ENCODE measurements around the gene S100A11. TPM values are rescaled to one million over a fixed set of nuclear protein-coding genes. Genes with fewer than 3 reads are reported as not detected.

The S100A11 gene
- total RNA-seq, 1 experiment from 2014 or later, result 347 TPM

Other genes with a start within 250 kb of the S100A11 start
- gene TDRKH, start 246.5 kb downstream of the S100A11 start, total RNA-seq (2014; rRNA removed; shearing (Covaris generic); ENCODE audit: low replicate concordance), result 14.1 and 23.5 TPM in 2 replicates
- gene LINGO4, start 231.6 kb downstream of the S100A11 start, total RNA-seq (2014; rRNA removed; shearing (Covaris generic); ENCODE audit: low replicate concordance), result not detected in 2 replicates
- 0.63 TPM in 1 of 2 replicates, not detected in the other for gene RORC, start 205.2 kb downstream of the S100A11 start, total RNA-seq (2014; rRNA removed; shearing (Covaris generic); ENCODE audit: low replicate concordance)
- not detected in 2 replicates for gene C2CD4D, start 197.2 kb downstream of the S100A11 start, total RNA-seq (2014; rRNA removed; shearing (Covaris generic); ENCODE audit: low replicate concordance)
- not detected in 2 replicates for gene THEM5, start 183.3 kb downstream of the S100A11 start, total RNA-seq (2014; rRNA removed; shearing (Covaris generic); ENCODE audit: low replicate concordance)
- gene THEM4, start 127.5 kb downstream of the S100A11 start, total RNA-seq (2014; rRNA removed; shearing (Covaris generic); ENCODE audit: low replicate concordance), result 22.9 and 30.2 TPM in 2 replicates
- gene S100A10, start 43.1 kb downstream of the S100A11 start, total RNA-seq (2014; rRNA removed; shearing (Covaris generic); ENCODE audit: low replicate concordance), result 213 and 271 TPM in 2 replicates
- not detected in 2 replicates for gene TCHHL1, start 52.1 kb upstream of the S100A11 start, total RNA-seq (2014; rRNA removed; shearing (Covaris generic); ENCODE audit: low replicate concordance)
- gene TCHH, start 78.4 kb upstream of the S100A11 start, total RNA-seq (2014; rRNA removed; shearing (Covaris generic); ENCODE audit: low replicate concordance), result 0.10 TPM in 1 of 2 replicates, not detected in the other
- not detected in 2 replicates for gene RPTN, start 122.2 kb upstream of the S100A11 start, total RNA-seq (2014; rRNA removed; shearing (Covaris generic); ENCODE audit: low replicate concordance)
- not detected in 2 replicates for gene HRNR, start 187.2 kb upstream of the S100A11 start, total RNA-seq (2014; rRNA removed; shearing (Covaris generic); ENCODE audit: low replicate concordance)

Measured in MG63 (cell line).